ENCODE measurements around the gene ALOXE3.

The ALOXE3 gene

DNA sequence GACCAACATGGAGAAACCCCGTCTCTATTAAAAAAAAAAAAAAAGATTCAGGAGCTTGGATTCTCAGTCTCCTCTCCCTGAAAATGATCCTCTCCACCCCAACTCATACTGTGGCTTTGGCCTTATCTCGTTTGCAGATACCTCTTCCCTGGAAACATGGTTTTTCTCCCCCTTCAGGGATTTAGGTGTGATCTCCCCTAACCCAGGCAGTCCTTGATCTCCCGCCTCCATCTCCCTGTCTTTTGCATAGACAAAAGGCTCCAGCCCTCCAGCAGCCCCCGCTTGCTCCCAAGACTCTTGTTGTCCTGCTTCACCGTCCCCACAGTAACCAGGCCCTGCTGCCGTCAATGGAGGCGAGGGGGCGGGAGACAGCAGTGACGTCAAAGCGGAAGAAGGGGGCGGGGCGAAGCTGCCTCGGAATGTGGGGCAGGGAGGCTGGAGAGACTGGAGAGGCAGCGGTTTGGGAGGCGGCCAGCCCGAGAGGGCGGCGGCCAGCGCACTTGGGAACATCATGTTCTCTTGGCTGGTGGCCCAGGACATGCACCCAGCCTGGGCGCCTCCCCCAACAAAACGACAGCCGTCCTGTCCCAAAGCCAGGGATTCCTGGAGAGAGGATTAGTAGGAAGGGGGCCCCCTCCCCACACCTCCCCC is 35.8 kb upstream of the ALOXE3 start:
- peak; percentile 80 for DNase-seq (ENCODE audit: low read depth, low spot score)

- DNase-seq (ENCODE audit: low read depth, low spot score): no peak
Observed at GRCh38 chr17:8153525-8153956, 35.2 kb upstream of the ALOXE3 start.

GRCh38 chr17:8153031-8153451 is 34.7 kb upstream of the ALOXE3 start:
- no peak for DNase-seq (ENCODE audit: low read depth, low spot score)

GRCh38 chr17:8152112-8152775 is 33.9 kb upstream of the ALOXE3 start, which contains the start of gene PER1:
Gene PER1, minus strand, starts transcription at chr17:8152404. Its CDS starts 1,698 bp downstream, at chr17:8150706.
- peak; percentile 71 for DNase-seq (ENCODE audit: low read depth, low spot score)

DNA sequence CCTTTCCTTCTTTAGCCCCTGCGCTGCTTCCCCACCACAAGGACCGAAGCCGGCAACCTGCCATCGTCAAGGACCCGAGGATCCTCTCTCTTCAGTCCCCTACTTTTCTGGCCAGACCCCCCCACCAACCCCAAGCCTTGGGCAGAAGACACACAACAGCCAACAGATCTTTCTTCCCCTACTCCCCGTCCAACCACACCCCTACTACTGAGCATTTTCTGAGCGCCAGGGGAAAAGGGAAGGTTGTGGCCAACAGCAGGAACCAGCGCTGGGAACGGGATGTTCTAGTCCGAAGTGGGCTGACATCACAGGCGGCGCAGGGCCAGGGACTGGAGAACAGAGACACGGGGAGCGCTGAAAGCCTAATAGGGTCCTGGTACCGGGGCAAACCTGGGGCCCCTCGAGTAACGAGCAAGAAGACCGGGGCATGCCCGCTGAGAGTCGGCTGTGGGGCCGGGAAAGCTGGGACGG is 33.4 kb upstream of the ALOXE3 start:
- DNase-seq (ENCODE audit: low read depth, low spot score): no peak

DNA sequence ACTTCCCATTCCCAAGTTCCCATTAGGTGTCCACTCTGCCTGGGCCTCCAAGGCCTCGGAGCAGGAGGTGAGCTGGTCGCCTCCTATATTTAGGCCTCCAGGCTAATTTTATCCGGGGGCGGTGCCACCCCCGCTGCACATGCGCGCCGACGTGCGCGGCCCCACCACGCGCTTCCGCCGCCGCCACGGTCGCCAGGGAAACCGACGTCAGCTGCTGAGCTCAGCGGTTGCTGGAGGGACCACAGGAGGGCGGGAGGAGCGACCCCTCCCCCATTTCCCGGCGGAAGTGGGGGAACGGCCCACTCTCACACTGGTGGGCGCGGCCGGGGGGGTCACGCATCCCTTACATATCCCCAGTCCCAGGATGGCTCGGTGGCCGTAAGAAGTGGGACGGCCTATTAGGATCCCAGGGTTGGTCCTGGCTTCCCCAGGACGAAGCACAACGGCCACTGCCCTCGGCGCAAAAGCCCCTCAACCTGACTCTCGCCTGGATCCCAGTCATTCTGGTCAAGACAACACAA is 32.9 kb upstream of the ALOXE3 start:
- DNase-seq (ENCODE audit: low read depth, low spot score): peak; percentile 79

GRCh38 chr17:8150194-8151119 is 32.1 kb upstream of the ALOXE3 start:
- no peak for DNase-seq (ENCODE audit: low read depth, low spot score)

- DNase-seq (ENCODE audit: low read depth, low spot score): no peak
Observed at GRCh38 chr17:8149419-8150193, 31.3 kb upstream of the ALOXE3 start.

DNA sequence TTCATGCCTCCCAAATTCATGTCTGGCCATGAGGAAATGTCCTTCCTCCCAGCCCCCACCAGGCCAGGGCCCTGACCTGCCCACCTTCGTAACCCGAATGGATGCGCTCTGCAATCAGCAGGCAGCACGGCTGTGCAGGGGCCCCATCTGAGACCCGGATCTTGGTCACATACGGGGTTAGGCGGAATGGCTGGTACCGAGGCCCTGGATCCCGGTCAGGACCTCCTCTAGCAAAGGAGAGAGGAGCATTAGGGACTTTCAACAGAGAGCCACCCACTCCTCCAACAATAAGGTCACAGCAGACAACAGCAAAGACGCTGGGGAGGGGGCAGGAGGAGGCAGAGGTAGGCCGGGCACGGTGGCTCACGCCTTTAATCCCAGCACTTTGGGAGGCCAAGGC is 30.2 kb upstream of the ALOXE3 start:
- no peak for DNase-seq (ENCODE audit: low read depth, low spot score)

GRCh38 chr17:8147805-8148404 is 29.6 kb upstream of the ALOXE3 start:
- no peak for DNase-seq (ENCODE audit: low read depth, low spot score)

DNA sequence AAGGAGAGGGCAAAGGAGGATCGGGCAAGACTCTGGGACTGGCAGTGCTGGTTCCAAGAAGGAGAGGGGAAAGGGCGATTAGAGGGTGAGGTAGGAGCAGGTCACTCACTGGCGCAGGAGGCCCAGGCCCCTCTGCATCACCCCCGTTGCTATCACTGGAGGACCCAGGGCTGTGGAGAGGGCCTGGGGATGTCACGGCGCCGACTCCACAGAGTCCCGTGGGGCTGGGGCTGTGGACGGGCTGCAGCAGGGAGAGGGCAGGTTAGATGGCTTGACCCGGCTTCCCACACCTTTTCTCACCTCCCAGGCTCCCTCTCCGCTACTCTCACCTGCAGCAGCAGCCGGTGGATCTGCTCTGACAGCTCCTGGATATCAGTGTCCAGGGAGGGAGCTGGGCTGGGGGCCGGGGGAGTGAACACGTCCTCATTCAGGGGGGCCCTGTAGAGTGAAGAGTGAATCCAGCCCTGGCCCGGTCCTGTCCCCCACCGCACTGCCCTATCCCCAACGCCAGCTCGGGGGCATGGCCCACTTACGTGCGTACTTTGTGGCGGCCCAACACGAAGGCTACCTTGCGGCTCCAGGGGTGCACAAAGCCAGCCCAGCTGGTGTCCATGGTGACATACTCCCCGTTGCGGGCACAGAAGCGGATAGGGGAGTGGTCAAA is 29.0 kb upstream of the ALOXE3 start:
- no peak for DNase-seq (ENCODE audit: low read depth, low spot score)

DNA sequence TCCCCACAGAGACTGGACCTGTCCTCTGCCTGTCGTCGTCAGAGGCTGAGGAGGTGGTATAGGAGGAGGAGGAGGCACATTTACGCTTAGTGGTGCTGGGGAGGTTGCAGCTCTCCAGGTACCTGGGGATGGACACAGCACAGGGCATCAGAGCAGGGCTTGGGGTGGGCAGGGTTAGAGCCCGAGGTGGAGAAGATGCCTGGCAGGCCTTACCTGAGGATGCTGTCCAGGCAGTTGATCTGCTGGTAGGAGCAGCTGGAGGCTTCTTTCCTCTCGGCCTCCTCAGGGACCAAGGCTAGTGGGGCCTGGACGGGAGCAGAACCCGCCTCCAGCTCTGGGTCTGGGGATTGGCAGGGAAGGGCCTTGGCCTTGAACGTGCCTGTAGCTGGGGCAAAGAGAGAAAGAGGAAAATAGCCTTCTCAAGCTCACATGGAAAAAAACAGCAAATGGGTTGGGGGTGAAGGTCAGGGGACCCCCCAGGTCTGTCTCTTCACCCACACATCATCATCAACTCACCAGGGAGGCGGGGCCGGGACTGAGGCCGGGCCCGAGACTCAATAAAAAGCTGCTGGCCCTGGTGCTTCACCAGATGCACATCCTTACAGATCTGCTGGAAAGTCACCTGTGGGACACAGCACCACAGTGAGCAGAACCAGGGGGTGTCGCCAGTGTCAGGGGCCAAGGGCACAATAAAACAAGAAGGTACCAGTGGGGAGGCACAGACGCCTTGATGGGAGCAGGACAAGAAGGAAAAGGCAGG is 28.2 kb upstream of the ALOXE3 start:
- DNase-seq (ENCODE audit: low read depth, low spot score): no peak

DNA sequence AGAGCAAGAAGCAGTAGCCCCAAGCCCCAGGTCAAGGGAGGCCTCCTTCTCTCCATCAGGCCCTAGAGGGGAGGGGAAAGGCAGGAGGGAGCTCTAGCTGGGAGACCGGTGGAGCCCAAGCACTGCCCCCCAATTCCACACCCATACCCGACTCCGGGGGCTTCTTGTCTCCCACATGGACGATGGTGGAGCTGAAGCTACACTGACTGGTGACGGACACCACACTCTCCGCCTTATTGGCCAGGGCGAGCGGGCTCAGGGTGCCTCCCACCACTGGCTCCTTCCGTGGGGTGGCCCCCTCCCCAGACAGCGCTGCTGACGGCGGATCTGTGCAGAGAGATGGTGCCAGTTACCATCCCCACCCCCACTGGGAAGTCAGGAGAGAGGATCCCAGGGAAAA is 27.5 kb upstream of the ALOXE3 start:
- no peak for DNase-seq (ENCODE audit: low read depth, low spot score)

DNA sequence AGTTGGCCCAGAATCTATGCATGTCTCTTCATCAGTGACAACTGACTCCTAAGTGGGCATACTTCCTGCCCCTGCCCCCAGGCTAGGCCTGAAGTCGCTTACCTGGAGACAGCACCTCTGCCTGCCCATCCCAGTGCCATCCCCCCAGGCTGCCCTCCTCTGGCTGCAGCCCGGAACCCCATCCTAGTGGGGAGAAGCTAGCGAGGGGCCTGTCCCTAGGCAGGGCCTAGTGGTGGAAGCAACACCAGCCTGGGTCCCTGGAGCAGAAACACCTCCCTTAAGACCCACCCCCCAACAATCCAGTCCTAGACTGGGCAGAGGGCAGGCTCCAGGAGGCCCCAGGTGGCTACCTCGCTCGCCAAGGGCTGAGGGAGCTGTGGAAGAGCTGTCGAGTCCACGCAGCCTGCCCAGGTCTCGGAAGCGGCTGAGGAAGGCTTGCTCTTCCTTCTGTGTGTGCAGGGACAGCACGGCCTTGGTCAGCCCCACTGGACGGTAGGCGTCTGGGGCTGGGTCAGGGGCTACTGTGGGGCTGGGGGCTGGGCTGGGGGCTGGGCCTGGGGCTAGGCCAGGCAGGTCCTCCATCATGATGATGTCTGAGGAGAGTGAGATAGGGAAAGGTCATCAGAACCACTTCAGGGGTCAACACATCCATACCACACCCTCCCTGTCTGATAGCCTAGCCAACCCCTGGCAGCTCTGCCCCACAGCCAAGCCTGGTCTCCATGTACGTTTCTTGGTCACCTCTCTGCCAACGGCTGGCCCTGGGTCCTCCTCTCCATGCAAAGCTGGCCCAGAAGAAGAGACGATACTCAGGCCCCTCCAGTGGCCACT is 26.3 kb upstream of the ALOXE3 start:
- no peak for DNase-seq (ENCODE audit: low read depth, low spot score)

DNA sequence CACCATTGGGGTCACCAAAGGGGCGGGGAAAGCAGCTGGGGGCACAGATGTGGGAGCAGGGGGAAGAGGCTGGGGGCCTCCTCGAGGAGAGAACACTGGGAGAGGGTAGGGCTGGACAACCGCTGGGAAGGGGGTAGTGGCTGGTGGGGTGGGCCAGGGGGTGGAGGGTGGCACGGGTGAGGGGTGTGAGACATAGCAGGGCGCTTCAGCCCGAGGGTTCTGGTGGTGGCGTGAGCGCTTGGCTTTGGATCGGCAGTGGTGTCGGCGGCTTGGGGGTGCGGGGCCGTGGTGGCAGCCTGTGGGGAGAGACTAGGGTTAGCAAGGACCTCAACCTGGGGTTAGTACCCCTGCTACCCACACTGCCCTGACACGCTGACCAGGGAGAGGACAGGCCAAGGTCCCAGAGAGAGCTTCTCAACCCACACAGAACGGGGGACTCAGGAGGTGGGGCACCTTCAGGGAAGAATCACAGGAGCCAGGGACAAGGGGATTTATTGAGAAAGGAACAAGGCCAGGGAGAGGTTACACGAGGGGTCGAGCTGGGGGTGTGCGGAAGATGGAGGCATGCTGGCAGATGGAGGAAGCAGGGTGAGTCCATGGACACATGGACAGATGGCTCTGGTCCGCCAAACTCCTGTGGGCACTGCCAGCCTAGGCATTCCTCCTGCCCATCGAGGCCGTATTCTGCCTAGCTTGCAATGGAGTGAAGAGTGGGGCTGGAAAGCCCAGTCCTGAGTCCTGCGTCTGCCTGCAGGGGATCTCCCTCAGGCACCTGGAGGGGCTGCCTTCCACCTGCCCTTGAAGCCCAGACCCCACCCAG is 25.5 kb upstream of the ALOXE3 start:
- no peak for DNase-seq (ENCODE audit: low read depth, low spot score)

DNA sequence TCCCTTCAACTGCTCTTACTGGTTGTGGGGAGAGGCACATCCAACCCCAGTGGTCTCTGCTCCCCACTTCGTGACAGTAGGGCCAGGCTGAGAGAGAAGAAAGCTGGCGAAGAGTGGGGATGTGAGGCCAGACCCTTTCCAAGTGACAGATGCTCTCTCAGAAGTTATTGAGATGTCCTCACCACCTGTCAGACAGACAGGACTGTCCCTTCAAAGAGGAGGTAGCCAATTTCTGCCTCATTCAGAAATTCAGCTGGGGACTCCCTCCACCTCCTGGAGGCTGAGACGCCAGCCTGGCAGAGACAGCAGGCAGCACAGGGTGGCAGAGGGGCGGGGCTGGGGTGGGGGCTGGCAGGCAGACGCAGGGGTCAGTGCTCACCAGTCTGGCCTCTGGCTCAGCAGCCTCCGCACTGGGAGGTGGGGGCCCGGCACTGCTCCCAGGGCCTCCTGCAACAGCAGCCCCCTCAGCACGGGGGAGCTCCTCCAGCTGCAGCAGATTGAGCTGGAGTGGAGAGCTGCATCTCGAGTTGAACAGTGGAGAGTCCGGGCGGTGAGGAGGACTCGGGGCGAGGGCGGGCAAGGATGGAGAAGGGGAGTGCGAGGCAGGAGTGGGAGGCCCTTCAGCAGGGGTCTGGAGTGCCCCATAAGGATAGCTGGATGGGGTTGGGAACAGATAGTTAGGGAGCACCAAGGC is 24.7 kb upstream of the ALOXE3 start:
- DNase-seq (ENCODE audit: low read depth, low spot score): no peak

All from activated CD4-positive, CD25-positive, alpha-beta regulatory T cell treated with anti-CD3 and anti-CD28 coated beads, Interleukin-2, amount 50 U/mL, for 16 hours (primary cell).